GM18499 (cell line): ENCODE results near the gene TNPO2.
"Not testable (repeated sequence)": the region's sequence is repeated elsewhere in the genome, so short reads cannot be mapped to it uniquely, and the experiment has no call there.

Source experiments
- ATAC-seq: cut with Tn5 transposase; IDR thresholded peaks from one replicate; pipeline ENCODE4 v1.9.1; 2021; ENCODE audit warnings: moderate number of reproducible peaks; ENCODE audit not compliant: insufficient read depth, unreplicated experiment

The TNPO2 gene

DNA sequence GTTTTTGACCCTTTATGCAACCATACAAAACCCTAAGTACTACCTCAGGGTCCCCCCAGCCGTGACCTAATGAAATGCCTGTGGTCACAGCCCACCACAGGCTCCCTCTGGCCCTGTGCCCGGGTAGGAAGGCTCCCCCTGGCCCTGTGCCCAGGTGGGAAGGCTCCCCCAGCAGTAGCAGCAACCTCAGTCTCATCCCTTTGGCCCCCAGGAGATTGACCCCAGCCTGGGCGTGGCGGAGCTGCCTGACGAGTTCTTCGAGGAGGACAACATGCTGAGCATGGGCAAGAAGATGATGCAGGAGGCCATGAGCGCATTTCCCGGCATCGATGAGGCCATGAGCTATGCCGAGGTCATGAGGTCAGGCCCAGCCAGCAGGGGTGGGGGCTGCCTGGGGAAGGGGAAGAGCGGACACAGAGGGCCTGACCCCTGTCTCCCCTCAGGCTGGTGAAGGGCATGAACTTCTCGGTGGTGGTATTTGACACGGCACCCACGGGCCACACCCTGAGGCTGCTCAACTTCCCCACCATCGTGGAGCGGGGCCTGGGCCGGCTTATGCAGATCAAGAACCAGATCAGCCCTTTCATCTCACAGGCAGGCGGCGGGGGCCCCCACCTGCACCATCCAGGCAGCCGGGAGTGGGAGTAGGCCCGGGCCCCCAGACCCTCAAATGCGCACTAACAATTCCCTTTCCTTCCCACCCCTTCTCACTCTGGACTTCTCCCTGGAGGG is 21.6 kb upstream of the TNPO2 start:
- no peak for ATAC-seq

DNA sequence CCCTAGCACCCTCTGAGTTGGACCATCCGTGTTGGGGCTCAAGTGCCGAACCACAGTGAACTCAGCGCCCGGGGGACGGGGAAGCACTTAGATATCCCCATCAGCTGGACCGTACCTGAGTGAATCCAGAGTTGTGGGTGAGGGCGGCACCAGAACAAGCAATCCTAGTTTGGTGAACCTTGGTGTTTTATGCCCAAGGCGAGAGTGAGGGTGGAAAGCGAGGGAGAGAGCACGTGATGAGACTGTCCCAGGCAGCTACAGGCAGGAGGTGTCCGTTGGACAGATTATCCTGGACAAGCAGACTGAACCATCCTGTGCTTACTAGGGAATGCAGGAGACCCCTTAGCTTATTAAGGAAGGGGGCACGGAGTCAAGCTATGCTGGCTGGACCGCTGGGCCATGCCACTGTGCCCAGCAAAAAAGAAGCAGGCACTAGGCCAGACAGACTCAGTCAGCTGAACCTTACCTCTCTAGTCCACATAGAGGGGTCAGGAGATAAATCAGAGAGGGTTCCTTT is 14.2 kb upstream of the TNPO2 start:
- ATAC-seq, result no peak

DNA sequence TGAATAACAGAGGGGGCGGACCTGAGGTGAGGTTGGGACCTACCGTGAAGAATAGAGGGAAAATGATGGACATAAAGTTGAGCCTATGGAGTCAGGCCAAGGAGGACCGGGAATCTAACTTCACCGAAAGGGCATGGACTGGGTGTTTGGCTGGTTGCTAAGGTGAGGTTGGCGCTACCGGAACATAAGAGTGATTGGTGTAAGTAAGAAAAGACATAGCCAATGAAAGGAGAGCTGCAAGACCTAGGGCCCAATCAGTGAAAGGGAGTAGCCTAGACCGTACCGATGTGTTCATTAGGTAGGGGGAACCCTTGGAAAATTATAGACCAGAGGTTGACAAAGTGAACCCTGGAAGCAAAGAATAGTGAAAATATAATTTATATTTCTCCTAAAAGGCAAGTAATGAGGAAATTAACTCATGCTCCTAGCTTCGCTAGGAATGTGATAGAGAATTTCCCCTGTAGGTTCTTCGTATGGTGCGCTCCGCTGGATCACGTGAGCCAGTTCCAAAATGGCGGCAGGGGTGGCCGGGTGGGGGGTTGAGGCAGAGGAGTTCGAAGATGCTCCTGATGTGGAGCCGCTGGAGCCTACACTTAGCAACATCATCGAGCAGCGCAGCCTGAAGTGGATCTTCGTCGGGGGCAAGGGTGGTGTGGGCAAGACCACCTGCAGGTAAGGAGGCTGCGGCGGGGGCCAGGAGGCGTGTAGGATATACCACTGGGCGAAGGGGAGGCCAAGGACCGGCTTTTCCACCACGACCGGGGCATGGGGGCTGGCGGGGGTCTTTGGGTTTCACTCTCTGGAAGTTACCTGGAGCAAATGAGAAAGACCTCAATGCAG is 13.5 kb upstream of the TNPO2 start, which contains the start of gene GET3:
TSS of gene GET3 (plus strand) at position 503 of the 840 bp plus-strand sequence. CDS start at position 512, 9 bp downstream.
- peak; percentile 55 for ATAC-seq

DNA sequence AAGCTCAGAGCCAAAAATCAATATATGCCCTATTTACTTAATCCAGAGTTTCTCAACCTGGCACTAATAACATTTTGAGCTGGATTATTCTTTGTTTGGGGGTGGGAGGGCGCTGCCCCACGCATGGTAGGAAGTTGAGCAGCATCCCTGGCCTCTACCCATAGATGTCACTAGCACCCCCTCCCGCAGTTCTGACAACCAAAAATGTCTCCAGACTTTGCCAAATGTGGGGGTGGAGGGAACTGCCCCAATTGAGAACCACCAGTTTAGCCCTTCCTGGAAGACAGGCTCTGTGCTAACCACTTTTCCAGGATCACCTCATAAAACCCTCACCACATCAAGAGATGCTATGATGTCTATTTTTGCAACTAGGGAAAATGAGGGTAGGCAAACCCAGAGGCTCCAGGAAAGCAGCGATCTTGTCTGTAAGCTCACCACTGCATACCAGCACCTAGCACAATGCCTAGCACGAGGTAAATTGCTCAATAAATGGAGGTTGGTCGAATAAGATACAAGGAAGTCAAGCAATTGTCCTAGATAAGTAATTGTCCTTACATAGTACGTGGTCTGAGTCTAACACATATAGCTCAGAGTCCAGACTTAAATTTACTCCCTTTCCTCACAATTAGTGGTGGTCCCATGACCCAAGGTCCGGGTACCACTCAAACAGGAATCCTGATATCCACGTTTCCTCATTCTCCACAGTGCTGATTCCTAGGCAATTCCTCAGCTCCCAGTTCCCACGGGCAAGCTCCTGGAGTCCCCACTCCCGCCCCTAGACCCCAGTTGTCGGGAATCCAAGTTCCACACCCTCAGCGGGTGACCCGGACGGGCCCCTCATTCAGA is 9.9 kb upstream of the TNPO2 start:
- no peak for ATAC-seq

DNA sequence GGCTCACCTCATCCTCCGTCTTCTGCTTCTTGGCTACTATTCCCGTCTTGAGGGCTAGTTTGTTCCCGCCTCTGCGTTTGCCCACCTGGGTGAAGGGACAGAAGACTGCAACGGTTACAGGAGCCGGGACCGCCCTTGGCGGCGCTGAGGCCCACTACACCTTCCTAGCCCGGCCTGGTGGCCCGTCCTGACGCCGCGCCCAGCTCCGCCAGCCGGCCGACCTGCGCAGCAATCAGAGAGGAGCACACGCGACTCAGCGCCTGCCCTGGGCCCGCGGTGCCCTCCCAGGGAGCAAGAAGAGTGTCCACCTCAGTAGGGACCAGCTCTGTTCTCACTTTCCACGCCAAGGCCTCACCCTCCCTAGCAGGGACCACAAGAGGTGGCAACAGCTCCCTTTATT is 7.6 kb upstream of the TNPO2 start:
- no peak for ATAC-seq

DNA sequence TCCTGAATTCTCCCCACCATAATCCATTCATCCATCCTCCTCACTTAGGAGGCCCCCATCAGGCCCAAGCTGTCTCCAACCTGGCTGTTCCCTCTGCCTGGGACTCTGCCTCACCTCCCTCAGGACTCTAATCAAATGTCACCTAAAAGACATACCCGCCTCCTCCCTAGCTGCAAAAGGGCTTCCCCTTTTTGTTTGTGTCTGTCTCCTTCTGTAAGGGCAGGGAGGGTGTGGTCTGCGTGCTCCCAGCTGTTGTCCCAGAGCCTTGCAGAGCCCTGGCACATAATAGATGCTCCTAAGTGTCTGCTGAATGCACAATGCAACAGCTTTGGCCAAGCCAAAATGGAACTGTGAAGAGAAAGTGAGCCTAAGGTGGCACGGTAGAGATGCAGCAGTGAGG is 6.3 kb upstream of the TNPO2 start:
- no peak for ATAC-seq

DNA sequence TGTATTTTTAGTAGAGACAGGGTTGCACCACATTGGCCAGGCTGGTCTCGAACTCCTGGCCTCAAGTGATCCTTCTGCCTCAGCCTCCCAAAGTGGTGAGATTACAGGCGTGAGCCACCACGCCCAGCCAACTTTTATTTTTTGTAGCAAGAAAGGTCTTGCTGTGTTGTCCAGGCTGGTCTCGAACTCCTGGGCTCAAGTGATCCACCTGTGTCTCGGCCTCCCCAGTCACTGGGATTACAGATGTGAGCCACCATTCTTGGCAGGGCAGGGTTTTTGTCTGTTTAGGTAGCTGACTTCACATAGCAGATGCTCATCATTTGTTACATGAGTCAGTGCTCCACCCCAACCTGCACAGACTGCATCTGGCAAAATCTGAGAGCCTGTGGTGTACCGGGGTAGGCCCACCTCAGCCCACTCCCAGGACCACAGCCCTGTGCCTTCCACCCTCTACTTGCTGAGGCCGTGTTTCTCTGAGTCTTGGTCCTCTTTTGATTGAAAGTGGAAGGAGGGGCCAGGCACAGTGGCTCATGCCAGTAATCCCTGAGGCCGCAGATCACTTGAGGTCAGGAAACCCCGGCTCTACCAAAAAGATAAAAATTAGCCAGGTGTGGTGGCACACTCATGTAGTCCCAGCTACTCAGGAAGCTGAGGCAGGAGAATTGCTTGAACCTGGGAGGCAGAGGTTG is 4.2 kb upstream of the TNPO2 start:
- no peak for ATAC-seq

DNA sequence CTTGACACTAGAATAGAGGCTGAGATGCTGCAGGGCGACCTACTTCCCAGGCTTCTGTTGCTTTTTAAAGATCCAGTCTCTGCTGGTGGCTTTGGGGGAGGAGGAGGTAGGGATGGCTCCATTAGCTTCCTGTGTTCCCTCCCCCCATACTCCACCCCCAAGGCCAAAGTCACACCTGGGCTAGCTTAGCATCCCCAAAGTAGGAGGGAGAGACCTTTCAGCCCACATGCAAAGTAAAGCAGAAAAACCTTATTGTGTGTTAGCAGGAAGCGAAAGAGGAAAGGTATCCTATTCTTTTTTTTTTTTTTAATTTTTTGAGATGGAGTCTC is 3.2 kb upstream of the TNPO2 start:
- no peak for ATAC-seq

DNA sequence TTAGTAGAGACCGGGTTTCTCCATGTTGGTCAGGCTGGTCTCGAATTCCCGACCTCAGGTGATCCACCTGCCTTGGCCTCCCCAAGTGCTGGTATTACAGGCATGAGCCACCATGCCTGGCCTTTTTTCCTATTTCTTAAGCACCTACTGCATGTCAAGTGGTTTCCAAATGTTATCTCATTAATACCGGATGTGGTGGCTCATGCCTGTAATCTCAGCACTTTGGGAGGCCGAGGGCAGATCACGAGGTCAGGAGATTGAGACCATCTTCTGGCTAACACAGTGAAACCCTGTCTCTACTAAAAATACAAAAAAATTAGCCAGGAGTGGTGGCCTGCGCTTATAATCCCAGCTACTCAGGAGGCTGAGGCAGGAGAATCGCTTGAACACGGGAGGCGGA is 1.9 kb upstream of the TNPO2 start:
- not testable (repeated sequence) for ATAC-seq

DNA sequence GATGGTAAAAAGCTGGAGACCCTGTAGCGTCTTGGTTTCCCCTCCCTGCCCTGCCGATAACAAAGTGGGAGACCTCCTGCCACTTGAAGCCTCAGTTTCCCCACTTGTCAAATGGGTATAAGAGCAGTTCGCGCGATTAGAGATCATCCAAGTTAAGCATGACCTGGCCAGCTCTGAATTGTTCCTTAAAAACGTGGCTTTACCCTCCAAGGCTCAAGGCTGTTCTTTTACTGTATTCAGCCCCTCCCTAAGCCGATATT is 421 bp downstream of the TNPO2 start:
- ATAC-seq, result no peak

DNA sequence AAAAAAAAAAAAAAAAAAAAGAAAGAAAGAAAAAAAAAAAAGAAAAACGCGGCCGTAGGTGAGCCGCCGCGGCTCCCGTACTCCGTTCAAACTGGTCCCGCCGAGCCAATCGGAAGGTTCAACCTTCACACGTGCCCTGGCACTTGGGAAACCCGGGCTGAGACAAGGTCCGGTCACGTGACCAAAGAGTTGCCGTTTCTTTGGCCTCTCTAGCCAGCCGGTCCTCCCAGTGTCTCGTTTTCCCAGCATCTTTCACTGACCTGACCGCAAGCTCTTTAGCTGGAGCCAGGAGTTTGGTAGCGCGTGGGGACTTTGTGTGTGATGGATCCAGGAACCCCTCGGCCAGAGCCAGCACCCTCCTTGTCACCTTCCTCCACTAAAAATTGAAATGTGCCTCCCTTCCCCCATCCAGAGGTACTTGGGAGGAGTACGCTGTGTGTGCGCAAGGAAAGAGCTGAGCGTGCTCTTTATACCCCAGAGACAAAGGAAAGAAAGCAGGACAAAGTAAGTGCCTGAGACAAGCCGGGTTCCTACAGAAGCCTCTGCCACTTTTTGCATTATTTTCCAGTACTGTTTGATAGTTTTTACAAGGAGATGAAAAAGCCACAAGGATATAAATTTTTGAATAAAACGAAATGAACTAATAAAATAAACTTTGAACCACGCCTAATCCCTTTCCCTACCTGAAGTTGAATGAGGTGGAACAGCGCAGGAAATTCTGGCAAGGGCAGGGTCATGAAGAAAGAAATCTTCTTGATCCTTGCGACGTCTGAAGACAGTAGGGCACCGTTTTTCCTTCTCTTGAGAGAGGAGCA is 959 bp downstream of the TNPO2 start:
- ATAC-seq, result peak; percentile 63

DNA sequence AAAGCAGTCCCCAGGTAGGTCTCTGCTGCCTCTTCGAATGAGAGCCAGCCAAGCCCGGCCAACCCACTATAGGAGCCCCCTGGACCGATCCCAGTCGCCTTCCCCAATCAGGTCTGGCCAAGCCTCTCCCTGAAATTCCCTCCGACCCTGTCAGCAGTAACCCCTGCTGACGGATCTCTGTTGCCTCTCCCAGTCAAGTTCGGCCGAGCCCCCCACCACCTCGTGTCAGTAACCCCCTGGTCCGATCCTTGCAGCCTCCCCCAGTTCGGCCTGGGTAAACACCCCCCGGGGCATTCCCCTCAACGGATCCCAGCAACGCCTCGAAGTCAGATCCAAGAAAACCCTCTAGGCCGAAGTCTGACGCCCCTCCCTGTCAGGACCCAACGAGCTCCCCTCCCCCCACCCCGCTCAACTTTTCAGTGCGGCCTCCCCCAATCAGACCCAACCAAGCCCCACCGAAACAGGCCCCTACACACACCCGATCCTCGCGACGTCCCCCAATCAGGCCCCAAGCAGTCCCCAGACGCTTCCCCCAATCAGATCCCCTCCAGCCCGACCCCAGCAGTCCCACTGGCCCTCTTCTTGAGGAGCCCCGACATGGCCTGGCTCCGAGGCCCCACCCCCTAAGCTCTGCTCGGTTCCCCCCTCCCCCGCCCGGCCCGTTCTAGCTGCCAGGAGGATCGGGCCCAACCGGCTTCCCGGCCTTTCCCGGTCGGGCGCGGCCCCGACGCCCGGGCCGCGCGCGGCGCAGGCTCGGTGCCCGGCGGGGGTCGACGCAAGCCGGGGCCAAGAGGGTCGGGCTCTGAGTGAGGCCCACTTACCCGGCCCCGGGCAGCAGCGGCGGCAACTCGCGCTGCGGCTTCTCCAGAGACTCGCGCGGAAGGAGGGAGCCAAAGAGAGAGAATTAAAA is 1.8 kb downstream of the TNPO2 start:
- peak; percentile 7 for ATAC-seq

DNA sequence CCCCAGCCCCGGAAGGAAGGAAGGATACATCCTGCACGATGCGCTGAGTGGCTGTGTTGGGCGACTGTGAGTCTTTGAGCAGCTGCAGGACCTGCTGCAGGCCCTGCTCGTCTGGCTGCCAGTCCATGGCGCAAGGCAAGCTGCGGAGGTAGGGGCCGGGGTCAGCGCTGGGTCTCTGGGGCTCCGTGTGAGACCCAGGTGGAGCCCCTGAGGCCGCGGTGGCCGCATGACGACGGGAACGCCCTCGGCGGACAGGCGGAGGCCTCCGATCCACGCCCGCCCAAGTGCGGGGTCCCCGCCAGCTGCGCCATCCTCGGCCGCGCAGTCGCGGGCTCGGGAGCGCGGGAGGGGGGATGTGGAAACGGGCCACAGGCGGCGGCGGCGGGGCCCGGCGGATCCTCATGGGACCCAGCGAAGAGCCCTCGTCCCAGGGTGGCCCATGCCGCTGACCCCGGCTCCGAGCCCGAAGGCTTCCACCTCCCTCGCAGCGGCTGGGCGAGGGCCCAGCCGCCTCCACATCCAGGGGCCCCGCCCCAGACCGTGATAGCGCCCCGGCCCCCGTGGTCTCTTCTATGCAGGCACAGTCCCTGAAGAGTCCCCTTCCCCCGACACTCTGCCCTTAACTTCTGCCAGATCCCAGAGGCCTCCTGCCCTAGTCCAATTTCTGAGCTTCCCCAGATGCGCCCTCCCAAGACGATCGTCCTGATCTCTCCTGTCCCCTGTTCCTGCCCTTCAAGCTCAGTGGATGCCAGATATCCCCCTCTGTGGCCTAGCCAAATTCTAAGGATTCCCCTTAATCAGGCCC is 2.7 kb downstream of the TNPO2 start:
- no peak for ATAC-seq

DNA sequence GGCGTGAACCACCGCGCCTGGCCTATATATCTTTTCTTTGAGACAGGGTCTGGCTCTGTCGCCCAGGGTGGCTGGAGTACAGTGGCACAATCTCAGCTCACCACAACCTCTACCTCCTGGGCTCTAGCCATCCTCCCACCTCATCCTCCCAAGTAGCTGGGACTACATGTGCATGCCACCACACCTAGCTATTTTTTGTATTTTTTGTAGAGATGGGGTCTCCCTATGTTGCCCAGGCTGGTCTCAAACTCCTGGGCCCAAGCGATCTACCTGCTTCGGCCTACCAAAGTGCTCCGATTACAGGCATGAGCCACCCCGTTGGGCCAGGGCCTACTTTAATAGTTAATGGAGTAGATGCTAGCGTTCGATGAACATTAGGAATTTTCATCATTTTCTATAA is 3.4 kb downstream of the TNPO2 start:
- no peak for ATAC-seq

DNA sequence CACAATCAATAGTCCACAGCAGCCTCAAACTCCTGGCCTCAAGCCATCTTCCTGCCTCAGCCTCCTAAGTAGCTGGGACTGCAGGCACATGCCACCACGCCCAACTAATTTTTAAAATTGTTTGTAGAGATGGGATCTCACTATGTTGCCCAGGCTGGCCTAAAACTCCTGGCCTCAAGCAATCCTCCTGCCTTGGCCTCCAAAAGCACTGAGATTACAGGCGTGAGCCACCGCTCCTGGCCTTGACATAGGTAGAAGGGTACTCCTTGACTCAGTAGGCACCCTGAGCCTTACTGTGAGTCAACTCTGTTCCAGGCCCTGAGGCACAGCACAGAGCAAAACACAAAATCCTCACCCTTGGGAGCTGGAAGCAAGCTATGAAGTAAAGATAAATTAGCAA is 7.8 kb downstream of the TNPO2 start:
- no peak for ATAC-seq

DNA sequence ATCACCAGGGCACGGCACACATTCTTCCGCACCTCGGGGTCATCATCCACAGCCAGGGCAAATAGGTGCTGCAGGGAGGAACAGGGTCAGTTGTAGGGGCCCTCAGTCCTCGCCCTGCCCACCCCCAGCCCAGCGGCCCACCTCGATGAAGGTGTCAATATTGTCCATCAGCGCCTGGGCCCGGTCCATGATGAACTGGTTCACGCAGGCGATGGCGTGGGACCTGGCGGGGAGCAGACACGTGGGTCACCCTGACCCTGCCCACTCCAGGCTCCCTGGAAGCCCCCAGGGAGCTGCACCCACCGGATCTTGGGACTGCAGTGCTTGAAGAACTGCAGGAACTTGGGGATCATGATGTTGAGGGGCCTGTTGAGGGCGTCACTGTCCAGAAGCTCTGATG is 8.6 kb downstream of the TNPO2 start:
- ATAC-seq, result no peak

DNA sequence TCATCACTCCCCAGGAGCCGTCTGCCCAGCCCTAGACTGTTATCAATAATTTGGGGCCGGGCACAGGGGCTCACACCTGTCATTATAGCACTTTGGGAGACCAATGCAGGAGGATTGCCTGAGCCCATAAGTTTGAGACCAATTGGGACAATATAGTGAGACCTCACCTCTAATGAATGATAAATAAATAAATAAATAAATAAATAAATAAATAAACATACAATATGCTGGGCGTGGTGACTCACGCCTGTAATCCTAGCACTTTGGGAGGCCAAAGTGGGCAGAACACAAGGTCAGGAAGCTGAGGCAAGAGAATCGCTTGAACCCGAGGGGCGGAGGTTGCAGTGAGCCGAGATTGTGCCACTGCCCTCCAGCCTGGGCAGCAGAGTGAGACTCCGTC is 10.4 kb downstream of the TNPO2 start:
- ATAC-seq, result not testable (repeated sequence)

DNA sequence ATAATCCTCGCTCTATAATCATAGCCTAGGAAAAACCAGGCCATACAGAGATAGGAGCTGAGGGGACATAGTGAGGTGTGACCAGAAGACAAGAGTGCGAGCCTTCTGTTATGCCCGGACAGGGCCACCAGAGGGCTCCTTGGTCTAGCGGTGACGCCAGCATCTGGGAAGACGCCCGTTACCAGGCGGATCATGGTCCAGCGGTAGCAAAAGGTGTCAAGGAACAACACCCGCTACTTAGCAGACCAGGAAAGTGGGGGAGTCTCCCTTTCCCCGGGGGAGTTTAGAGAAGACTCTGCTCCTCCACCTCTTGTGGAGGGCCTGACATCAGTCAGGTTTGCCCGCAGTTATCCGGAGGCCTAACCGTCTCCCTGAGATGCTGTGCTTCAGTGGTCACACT is 11.7 kb downstream of the TNPO2 start:
- ATAC-seq, result not testable (repeated sequence)
